ENCODE results near the gene OR9A2.

OR9A2 gene

DNA sequence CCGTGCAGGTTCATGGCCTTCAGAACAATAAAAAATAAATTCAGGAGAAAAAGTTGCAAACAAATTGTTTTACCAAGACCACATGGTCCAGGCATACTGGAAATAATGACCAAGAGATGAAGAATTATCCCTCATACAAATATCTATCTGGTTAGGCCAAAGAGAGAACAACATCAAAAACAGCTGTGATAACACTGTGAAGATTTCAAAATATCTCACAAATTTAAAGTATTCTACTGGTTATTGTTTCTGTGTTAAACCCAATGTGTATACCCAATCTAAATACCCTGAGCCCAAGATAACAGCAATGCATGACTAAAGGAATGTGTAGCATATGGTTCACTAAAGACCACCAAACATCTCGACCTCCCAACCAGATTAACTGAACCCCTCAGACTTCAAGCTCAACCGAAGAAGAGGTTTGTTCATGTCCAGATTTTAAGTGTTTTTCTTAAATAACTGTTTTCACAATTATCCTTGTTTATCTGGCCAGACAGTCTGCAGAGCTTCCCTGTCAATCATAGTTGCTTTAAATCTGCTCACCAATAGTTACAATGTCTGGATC, 10.9 kb downstream of the OR9A2 start:
- TF ChIP-seq, protein P1, sequence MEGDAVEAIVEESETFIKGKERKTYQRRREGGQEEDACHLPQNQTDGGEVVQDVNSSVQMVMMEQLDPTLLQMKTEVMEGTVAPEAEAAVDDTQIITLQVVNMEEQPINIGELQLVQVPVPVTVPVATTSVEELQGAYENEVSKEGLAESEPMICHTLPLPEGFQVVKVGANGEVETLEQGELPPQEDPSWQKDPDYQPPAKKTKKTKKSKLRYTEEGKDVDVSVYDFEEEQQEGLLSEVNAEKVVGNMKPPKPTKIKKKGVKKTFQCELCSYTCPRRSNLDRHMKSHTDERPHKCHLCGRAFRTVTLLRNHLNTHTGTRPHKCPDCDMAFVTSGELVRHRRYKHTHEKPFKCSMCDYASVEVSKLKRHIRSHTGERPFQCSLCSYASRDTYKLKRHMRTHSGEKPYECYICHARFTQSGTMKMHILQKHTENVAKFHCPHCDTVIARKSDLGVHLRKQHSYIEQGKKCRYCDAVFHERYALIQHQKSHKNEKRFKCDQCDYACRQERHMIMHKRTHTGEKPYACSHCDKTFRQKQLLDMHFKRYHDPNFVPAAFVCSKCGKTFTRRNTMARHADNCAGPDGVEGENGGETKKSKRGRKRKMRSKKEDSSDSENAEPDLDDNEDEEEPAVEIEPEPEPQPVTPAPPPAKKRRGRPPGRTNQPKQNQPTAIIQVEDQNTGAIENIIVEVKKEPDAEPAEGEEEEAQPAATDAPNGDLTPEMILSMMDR (IDR thresholded peaks at IDR 0.05; ENCODE audit: extremely low read depth, insufficient read depth, missing control alignments), result no peak
- no peak for DNase-seq (ENCODE audit: low spot score)
- in situ Hi-C loops (cut with MboI; ENCODE audit: low pct_unique_long_range_greater_than_20kb, low sequenced_read_pairs, unreplicated experiment), result loop anchor here (25.0 kb wide), 1 partner anchor 379 kb away; no protein-coding TSS in a partner anchor

DNA sequence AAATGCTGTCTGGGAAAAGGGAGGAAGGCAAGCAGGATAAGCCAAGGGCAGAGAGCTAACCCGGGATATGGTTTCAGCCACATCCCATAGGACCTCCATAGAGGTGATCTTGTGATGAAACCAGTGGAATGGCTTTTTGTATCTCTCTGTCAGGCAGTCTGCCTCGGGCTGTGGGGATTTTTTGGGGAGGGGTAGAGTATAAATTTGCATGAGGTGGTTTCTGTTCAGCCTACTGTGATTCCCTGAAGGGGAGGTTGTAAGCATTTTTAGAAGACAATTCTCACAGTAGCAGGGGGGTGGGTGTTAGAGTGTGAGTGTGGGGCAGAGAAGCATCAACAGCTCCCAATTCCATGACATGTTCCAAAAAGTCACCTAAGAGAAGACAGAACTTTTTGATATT, 11.8 kb downstream of the OR9A2 start:
- DNase-seq (ENCODE audit: low spot score), result peak; percentile 29
- in situ Hi-C loops (cut with MboI; ENCODE audit: low pct_unique_long_range_greater_than_20kb, low sequenced_read_pairs, unreplicated experiment), result loop anchor here (25.0 kb wide), 1 partner anchor 378 kb away; no protein-coding TSS in a partner anchor
- TF ChIP-seq, protein P1 (IDR thresholded peaks at IDR 0.05; ENCODE audit: extremely low read depth, insufficient read depth, missing control alignments), result no peak

DNA sequence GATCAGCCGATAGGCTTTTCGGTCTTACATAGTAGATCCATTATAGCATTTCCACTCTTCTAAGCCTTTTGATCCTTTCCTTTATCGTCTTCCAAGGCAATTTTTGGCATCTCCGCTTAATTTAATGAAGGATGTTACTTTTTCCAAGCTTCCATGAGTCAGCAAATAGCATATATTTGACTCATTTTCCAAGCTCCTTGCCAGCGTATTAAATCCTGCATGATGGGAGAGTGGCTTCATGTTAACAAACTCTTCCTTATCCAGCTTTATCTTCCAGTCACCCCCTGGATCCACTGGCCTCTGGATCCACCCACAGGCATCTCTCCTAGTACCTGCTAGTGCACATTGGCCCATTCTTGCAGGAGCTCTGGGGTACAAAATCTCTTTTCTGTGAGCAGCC, 13.0 kb downstream of the OR9A2 start:
- in situ Hi-C loops (cut with MboI; ENCODE audit: low pct_unique_long_range_greater_than_20kb, low sequenced_read_pairs, unreplicated experiment), result loop anchor here (25.0 kb wide), 1 partner anchor 377 kb away; no protein-coding TSS in a partner anchor
- TF ChIP-seq, protein P1 (IDR thresholded peaks at IDR 0.05; ENCODE audit: extremely low read depth, insufficient read depth, missing control alignments), result no peak
- DNase-seq (ENCODE audit: low spot score), result no peak

DNA sequence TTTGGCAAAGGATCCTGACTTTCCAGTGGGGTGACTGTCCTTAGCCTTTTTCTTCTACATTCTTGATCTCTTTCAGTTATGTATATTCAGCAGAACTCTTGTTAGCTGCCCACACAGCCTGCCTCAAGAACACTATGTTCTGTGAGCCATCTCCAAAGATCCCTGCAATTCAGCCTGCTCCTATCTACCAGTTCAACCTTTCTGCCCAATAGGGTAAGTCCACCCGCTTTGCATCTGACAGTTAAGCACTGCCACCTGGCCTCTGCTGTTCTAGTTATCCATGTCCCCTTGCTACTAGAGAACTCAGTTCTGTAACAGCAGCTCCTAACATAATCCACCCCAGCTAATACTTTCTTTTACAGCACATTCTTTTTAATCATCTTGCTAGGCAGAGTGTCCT, 13.5 kb downstream of the OR9A2 start:
- TF ChIP-seq, protein P1 (IDR thresholded peaks at IDR 0.05; ENCODE audit: extremely low read depth, insufficient read depth, missing control alignments), result no peak
- in situ Hi-C loops (cut with MboI; ENCODE audit: low pct_unique_long_range_greater_than_20kb, low sequenced_read_pairs, unreplicated experiment), result loop anchor here (25.0 kb wide), 1 partner anchor 376 kb away; no protein-coding TSS in a partner anchor
- no peak for DNase-seq (ENCODE audit: low spot score)

DNA sequence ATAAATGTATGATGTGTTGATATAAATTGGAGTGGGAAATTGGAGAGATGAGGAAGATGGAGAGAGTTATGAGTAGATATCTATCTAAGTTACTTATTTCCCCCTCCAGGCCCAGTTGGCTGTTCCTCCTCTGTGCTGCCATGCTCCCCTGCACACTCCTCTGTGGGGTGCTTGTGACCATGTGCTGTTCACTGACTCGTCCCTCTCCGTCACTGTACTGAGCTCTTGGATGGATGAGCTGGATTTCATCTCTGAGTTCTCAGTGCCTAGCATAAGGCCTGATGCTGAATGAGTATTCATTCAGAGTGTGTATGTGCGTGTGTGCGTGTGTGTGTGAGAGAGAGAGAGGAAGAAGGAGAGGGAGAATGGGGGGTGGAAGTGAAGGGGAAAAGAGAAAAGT, 14.5 kb downstream of the OR9A2 start:
- TF ChIP-seq, protein P1 (IDR thresholded peaks at IDR 0.05; ENCODE audit: extremely low read depth, insufficient read depth, missing control alignments), result no peak
- DNase-seq (ENCODE audit: low spot score), result no peak
- in situ Hi-C loops (cut with MboI; ENCODE audit: low pct_unique_long_range_greater_than_20kb, low sequenced_read_pairs, unreplicated experiment), result loop anchor here (25.0 kb wide), 1 partner anchor 375 kb away; no protein-coding TSS in a partner anchor

DNA sequence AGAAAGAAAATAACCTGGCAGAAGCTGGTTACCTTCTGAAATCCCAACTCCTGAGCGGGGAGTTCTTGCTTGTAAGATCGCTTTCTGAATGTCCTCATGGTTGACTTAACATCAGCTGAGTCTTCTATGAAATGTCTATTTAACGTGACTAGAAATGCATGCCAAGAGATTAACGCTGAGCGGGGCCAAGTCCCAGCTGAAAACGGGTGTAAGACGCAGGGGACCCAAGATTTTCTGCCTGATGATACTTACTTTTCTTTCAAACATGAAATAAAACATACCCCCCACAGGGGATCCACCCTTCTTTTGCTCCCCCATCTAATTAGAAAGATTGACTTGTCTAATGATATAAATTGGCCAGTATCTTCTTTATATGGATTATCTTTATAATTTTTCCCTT, 14.9 kb downstream of the OR9A2 start:
- TF ChIP-seq, protein P1 (IDR thresholded peaks at IDR 0.05; ENCODE audit: extremely low read depth, insufficient read depth, missing control alignments), result no peak
- in situ Hi-C loops (cut with MboI; ENCODE audit: low pct_unique_long_range_greater_than_20kb, low sequenced_read_pairs, unreplicated experiment), result loop anchor here (25.0 kb wide), 1 partner anchor 375 kb away; no protein-coding TSS in a partner anchor
- DNase-seq (ENCODE audit: low spot score), result no peak
